Measurements from ENCODE around the gene RERE. TPM values are rescaled to one million over a fixed set of nuclear protein-coding genes. Genes with fewer than 3 reads are reported as not detected.

The RERE gene
- polyA plus RNA-seq, 6 donors from 2014 or later: 10.7 to 50.1 (median 22.3) TPM

GRCh38 chr1:8358897-8359616 is 458.4 kb downstream of the RERE start:
- DNase-seq: no peak
- Mint-ChIP-seq H3K27ac (peak overlapping the region in 1 of 6 donors; percentile 86), H3K9me3 (no peaks in the 10 kb centered on the region), H3K4me3 (no peak overlapping the region), H3K36me3 (peaks cover 6 to 27% of the 10 kb centered on the region in 2 donors), H3K4me1 (peaks cover 2 to 5% (median 5%) of the 10 kb centered on the region in 3 donors), H3K27me3 (no peaks in the 10 kb centered on the region)
- ATAC-seq (ENCODE audit: low read depth in 2 of 2): no peak

GRCh38 chr1:8358241-8358896 is 459.1 kb downstream of the RERE start:
- no peak overlapping the region for H3K4me3 Mint-ChIP-seq
- peak overlapping the region in 3 of 6 donors; percentile 56 to 89 (median 86) for H3K27ac Mint-ChIP-seq
- H3K27me3 Mint-ChIP-seq: no peaks in the 10 kb centered on the region
- H3K36me3 Mint-ChIP-seq: peaks cover 6 to 27% of the 10 kb centered on the region in 2 donors
- no peaks in the 10 kb centered on the region for H3K9me3 Mint-ChIP-seq
- peaks cover 2 to 5% (median 5%) of the 10 kb centered on the region in 3 donors for H3K4me1 Mint-ChIP-seq
- DNase-seq: no peak
- ATAC-seq (ENCODE audit: low read depth in 2 of 2): no peak

- no peak overlapping the region for H3K4me3 Mint-ChIP-seq
- ATAC-seq (ENCODE audit: low read depth in 2 of 2): no peak
- H3K9me3 Mint-ChIP-seq: no peaks in the 10 kb centered on the region
- H3K27me3 Mint-ChIP-seq: no peaks in the 10 kb centered on the region
- peaks cover 6 to 23% of the 10 kb centered on the region in 2 donors for H3K36me3 Mint-ChIP-seq
- H3K27ac Mint-ChIP-seq: peak overlapping the region in 4 of 6 donors; percentile 19 to 90 (median 83)
- DNase-seq: no peak
- H3K4me1 Mint-ChIP-seq: peaks cover 2 to 5% (median 5%) of the 10 kb centered on the region in 3 donors
Measured at GRCh38 chr1:8357329-8358101, 459.9 kb downstream of the RERE start.

- H3K9me3 Mint-ChIP-seq: no peaks in the 10 kb centered on the region
- DNase-seq (no peak), ATAC-seq (ENCODE audit: low read depth in 2 of 2) (no peak)
- H3K4me3 Mint-ChIP-seq: peak overlapping the region in 2 of 8 donors; percentile 28 to 47
- H3K4me1 Mint-ChIP-seq: peaks cover 2 to 5% (median 5%) of the 10 kb centered on the region in 3 donors
- peak overlapping the region in 4 of 6 donors; percentile 16 to 90 (median 83) for H3K27ac Mint-ChIP-seq
- no peaks in the 10 kb centered on the region for H3K27me3 Mint-ChIP-seq
- peaks cover 6 to 16% of the 10 kb centered on the region in 2 donors for H3K36me3 Mint-ChIP-seq
Measured at GRCh38 chr1:8356256-8357209, 460.9 kb downstream of the RERE start.

GRCh38 chr1:8355439-8356255 is 461.8 kb downstream of the RERE start:
- H3K36me3 Mint-ChIP-seq: peaks cover 6 to 16% of the 10 kb centered on the region in 2 donors
- H3K27me3 Mint-ChIP-seq: no peaks in the 10 kb centered on the region
- H3K9me3 Mint-ChIP-seq: no peaks in the 10 kb centered on the region
- DNase-seq: no peak
- peaks cover 2 to 5% (median 5%) of the 10 kb centered on the region in 3 donors for H3K4me1 Mint-ChIP-seq
- H3K27ac Mint-ChIP-seq: peak overlapping the region in 1 of 6 donors; percentile 86
- H3K4me3 Mint-ChIP-seq: no peak overlapping the region
- no peak for ATAC-seq (ENCODE audit: low read depth in 2 of 2)

GRCh38 chr1:8354038-8354437 is 463.4 kb downstream of the RERE start:
- H3K36me3 Mint-ChIP-seq: peaks cover 6 to 16% of the 10 kb centered on the region in 2 donors
- ATAC-seq (ENCODE audit: low read depth in 2 of 2) (no peak), DNase-seq (no peak)
- no peaks in the 10 kb centered on the region for H3K9me3 Mint-ChIP-seq
- no peak overlapping the region for H3K4me3 Mint-ChIP-seq
- H3K4me1 Mint-ChIP-seq: peaks cover 5 to 10% (median 6%) of the 10 kb centered on the region in 3 donors
- H3K27me3 Mint-ChIP-seq: no peaks in the 10 kb centered on the region
- no peak overlapping the region for H3K27ac Mint-ChIP-seq

GRCh38 chr1:8352886-8353785 is 464.3 kb downstream of the RERE start:
- peak overlapping the region in 1 of 8 donors; percentile 2 for H3K4me3 Mint-ChIP-seq
- peaks cover 0 to 2% (median 0%) of the 10 kb centered on the region in 7 donors for H3K9me3 Mint-ChIP-seq
- H3K4me1 Mint-ChIP-seq: peaks cover 9 to 13% (median 10%) of the 10 kb centered on the region in 3 donors
- peaks cover 6 to 14% of the 10 kb centered on the region in 2 donors for H3K36me3 Mint-ChIP-seq
- DNase-seq (no peak), ATAC-seq (ENCODE audit: low read depth in 2 of 2) (no peak)
- peak overlapping the region in 5 of 6 donors; percentile 37 to 88 (median 62) for H3K27ac Mint-ChIP-seq
- no peaks in the 10 kb centered on the region for H3K27me3 Mint-ChIP-seq

- Mint-ChIP-seq H3K9me3 (peaks cover 0 to 2% (median 0%) of the 10 kb centered on the region in 7 donors), H3K4me3 (peak overlapping the region in 1 of 8 donors; percentile 2), H3K27ac (peak overlapping the region in 2 of 6 donors; percentile 62 to 83), H3K4me1 (peaks cover 7 to 10% (median 10%) of the 10 kb centered on the region in 3 donors), H3K36me3 (peaks cover 6 to 9% of the 10 kb centered on the region in 2 donors), H3K27me3 (no peaks in the 10 kb centered on the region)
- ATAC-seq (ENCODE audit: low read depth in 2 of 2): no peak
- DNase-seq: no peak
Measured at GRCh38 chr1:8352471-8352845, 465.0 kb downstream of the RERE start.

GRCh38 chr1:8351693-8352470 is 465.6 kb downstream of the RERE start:
- H3K36me3 Mint-ChIP-seq: peaks cover 3 to 5% of the 10 kb centered on the region in 2 donors
- peaks cover 7 to 10% (median 7%) of the 10 kb centered on the region in 3 donors for H3K4me1 Mint-ChIP-seq
- H3K4me3 Mint-ChIP-seq: no peak overlapping the region
- H3K9me3 Mint-ChIP-seq: peaks cover 0 to 2% (median 0%) of the 10 kb centered on the region in 7 donors
- DNase-seq (no peak), ATAC-seq (ENCODE audit: low read depth in 2 of 2) (peak; percentile 34 to 47)
- no peak overlapping the region for H3K27ac Mint-ChIP-seq
- H3K27me3 Mint-ChIP-seq: no peaks in the 10 kb centered on the region

- ATAC-seq (ENCODE audit: low read depth in 2 of 2) (peak in 1 of 2 donors; percentile 9), DNase-seq (no peak)
- peaks cover 0 to 6% (median 3%) of the 10 kb centered on the region in 3 donors for H3K27me3 Mint-ChIP-seq
- no peak overlapping the region for H3K4me3 Mint-ChIP-seq
- peaks cover 0 to 2% (median 0%) of the 10 kb centered on the region in 7 donors for H3K9me3 Mint-ChIP-seq
- no peaks in the 10 kb centered on the region for H3K36me3 Mint-ChIP-seq
- peak overlapping the region in 4 of 6 donors; percentile 31 to 77 (median 53) for H3K27ac Mint-ChIP-seq
- peaks cover 7 to 10% (median 10%) of the 10 kb centered on the region in 3 donors for H3K4me1 Mint-ChIP-seq
Measured at GRCh38 chr1:8350914-8351684, 466.3 kb downstream of the RERE start.

Data from naive B cell (primary cell).